GM18868 (cell line): Measurements from ENCODE around the gene RPLP2.
A peak's percentile ranks its signal among the peaks of the same experiment; 100 is the strongest.

Source experiments
- ATAC-seq: cut with Tn5 transposase; IDR thresholded peaks from one replicate; pipeline ENCODE4 v1.9.1; 2021; ENCODE audit warnings: mild to moderate bottlenecking, moderate library complexity; ENCODE audit not compliant: unreplicated experiment

RPLP2 gene

DNA sequence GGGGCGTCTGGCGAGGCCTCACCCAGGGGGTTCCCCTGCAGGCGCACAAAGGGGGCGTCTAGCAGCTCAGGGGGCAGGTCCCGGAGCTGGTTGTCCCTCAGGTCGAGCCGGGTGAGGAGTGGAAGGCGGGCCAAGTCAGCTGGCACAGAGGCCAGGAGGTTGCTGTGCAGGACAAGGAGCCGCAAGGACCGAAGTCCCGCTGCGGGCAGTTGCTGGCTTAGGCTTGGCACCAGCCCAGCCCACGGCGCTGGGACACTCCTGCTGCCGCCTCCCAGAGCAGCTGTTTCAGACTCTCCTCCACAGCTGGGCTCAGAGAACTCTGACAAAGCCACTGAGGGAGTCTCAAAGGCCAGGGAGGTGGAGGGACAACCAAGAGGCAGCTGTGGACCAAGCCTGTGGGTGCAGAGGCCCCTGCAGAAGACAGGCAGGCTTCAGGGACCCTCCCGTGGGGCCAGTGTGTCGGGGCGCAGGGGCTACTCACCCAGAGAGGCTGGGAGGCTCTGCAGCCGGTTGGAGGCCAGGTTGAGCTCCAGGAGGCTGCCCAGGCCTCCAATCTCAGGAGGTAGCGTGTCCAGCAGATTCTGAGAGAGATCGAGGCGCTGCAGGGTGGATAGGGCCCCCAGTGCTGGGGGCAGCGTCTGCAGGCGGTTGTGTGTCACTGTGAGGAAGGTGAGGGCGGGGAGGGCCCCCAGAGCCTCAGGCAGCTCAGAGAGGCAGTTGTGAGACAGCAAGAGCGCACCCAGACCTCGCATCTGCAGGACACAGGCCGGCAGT, 6.9 kb upstream of the RPLP2 start:
- ATAC-seq, result no peak

DNA sequence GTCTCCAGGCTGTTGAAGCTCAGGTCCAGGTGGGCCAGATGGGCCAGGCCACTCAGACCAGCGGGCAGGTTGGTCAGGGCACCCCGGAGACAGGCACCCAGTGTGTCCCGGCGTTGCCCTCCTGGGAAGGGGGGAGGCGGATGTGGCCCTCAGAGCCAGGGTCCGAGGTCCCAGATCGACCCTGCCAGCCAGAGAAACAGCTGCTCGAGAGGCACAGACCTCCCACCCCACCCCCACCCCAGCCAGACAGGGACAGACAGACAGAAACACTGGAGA, 6.4 kb upstream of the RPLP2 start:
- no peak for ATAC-seq

DNA sequence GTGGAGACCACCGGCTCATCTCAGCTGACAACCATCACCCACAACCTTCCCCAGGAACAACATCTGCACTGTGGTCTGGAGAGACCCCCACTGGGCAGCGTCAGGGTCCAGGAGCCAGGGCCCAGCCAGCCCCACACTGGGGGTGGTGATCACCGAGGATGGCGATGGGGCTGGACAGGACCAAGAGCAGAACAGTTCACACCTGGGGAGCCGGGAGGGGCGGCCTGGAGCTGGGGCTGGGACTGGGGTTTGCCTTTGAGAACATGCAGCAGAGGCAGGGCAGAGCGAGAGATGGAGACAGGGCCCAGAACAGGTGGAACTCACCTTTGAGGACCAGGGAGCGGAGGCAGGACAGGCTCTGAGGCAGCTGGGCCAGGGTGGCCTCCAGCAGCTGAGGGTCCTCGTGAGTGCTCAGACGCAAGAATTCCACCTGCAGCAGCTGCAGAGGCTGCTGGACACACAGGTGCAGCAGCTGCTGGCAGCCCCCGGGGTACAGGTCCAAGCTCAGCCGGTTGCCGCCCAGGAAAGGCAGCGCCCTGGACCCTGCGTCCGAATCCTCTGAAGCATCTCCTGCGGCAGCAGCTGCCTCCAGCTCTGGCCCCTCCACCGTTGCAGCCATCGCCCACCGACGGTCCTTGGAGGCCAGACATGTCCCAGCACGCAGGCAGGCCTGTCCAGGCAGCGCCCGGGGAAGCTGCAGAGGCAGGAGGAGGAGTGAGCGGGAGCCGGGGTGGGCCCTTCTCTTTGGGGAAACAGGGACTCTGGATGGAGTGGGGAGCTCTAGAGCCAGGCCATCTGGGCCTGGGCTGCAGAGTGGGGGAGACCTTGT, 5.8 kb upstream of the RPLP2 start:
- ATAC-seq, result no peak

DNA sequence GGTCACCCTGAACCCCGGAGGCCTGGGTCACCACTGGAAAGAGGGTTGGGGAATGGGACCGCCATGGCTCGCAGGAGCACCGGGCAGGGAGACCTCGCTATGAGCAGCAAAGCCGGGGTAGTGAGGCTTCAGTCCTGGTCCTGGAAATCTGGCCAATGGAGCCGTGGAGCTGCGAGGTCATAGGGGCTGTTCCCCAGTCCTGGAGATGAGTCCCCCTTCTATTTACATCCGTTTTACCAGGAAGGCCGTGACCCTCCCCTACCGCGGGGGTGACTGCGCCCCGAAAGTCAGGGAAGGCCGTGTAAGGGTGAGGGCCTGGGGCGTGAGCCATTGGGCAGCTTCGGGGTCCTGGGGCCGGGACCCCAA, 5.2 kb upstream of the RPLP2 start:
- ATAC-seq, result no peak

DNA sequence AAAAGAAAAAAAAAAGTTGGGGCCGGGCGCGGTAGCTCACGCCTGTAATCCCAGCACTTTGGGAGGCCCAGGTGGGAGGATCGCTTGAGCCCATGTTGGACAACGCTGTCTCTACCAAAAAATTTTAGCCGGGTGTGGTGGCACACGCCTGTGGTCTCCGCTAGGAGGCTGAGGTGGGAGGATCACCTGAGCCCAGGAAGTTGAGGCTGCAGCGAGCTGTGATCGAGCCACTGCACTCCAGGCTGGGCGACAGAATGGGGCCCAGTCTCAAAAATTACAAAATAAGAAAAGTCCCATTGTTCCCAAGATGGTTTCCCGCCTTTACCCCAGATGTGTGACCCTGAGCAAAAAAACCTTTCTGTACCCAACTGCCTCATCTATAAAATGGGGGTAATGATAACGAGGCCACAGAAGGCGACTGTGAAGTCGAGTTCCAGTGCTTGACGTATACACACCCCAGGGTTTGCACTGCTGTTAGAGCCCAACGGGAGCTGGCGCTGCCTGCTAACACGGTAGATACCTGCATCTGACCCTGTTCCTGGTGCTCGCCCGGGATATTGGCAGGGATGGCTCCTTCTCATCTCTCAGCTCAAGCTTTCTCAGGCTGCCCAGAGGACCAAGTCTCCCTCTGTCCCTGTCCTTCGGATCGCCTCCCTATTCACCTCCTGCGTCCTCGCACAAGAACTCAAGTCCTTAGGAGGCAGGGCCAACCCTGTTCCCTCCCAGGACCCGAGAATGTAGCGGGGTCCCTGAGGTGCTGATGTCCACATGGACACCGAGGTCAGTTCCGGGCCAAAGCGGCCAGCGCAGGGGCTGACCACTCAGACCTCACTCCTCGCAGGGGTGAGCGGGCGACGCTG, 1.1 kb upstream of the RPLP2 start:
- peak; percentile 1 for ATAC-seq

DNA sequence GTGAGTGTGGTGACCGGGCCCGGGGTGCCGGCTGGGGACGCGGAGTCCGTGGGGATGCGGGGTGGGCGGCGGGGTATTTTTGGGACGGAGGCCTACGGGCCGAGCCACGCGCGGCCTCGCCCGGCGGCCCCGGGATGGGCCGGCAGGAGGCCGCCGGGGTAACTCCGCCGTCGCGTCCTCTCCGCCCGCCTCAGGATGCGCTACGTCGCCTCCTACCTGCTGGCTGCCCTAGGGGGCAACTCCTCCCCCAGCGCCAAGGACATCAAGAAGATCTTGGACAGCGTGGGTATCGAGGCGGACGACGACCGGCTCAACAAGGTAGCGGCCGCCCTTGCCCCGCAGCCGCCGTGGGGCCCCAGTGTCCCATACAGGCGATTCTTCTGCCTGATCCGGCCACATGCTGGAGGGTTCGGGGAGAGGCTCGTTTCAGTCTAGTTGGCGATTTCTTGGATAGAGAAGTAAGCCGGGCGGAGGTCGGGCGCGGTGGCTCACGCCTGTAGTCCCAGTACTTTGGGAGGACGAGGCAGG, 337 bp downstream of the RPLP2 start:
- ATAC-seq, result no peak

DNA sequence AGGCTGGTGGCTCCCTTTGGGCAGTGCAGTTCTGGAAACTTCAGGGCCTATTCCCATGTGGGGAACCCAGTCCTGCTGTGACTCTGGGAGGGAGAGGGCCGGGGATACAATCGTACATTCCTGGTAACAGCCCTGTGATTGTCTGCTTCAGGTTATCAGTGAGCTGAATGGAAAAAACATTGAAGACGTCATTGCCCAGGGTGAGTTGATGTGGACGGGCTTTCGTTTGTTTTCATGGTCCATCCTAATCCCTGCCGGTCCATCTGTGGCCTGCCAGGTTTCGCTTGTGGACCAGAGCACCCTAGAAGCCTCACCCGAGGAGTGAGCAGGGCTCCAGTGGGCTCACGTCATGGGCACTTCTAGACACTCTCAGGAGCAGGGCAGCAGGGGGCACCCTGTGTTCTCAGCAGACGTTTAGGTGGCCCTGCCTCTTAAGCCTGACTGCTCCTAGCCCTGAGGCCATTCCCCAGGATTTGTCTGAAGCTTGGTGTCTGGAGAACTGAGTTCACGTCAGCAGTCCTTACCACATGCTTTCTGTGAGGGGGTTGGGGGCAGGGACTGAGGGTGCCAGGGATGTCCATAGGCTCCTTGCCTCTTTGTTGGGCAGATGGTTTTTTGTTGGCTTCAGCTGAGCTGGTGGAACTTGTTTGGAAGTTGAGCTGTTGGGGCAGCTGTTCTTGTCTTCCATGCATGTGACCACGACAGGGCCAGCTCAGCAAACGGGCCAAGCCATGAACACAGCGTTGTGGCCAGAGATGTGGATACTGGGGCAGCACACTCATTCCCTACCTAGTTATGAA, 1.9 kb downstream of the RPLP2 start:
- no peak for ATAC-seq

DNA sequence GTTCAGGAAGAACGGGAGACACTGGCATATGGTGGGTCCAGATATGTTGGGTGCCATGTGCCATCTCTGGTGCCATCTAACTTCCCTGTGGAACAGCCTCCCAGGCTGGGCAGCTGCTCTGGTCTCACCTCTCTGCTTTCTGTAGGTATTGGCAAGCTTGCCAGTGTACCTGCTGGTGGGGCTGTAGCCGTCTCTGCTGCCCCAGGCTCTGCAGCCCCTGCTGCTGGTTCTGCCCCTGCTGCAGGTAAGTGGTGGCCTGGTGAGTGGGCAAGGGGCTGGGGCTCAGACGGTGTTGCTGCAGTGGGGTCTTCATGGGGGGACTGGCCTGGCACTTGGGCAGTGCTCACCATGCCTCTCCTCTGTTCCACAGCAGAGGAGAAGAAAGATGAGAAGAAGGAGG, 2.6 kb downstream of the RPLP2 start:
- ATAC-seq, result no peak

DNA sequence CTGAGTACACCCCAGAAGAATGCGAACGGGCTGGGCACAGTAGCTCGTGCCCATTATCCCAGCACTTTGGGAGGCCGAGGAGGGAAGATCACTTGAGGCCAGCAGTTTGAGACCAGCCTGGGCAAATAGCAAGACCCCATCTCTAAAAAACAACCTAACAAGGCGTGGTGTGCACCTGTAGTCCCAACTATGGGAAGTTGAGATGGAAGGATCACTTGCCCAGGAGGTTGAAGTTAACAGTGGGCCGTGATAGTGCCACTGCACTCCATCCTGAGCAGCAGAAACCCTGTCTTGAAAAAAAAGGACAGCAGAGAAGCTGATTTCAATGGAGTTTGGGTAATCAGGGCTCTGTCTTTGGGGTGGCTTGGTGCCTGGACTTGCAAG, 3.3 kb downstream of the RPLP2 start:
- ATAC-seq, result no peak

DNA sequence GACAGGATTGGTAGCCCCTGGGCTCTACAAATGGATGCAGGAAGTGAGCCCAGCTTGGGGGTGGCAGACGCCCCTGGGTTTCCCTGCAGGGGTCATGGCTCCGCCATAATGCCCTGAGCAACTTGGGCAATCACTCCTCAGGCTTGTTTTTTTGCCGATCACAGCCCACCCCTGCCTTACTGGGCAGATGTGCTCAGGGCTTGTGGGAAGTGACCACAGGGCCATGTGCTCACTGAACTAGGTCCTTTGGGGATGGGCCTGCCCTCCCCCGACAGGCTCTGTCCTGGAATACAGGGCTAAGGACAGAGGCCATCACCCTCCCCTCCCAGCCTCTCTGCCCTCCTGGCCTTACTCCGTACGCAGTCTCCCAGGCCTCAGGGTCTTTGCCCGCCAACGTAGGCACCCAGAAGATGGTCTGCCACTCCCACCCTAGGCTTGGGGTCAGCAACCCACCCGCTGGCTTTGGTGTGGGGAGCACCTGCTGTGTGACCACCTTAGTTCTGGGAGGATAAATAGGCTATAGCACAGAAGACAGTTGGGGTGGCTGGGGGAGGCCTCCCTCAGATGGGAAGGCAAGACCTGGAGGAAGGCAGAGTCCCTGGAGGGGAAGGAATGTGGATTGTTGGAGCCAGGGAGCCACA, 3.8 kb downstream of the RPLP2 start:
- no peak for ATAC-seq

DNA sequence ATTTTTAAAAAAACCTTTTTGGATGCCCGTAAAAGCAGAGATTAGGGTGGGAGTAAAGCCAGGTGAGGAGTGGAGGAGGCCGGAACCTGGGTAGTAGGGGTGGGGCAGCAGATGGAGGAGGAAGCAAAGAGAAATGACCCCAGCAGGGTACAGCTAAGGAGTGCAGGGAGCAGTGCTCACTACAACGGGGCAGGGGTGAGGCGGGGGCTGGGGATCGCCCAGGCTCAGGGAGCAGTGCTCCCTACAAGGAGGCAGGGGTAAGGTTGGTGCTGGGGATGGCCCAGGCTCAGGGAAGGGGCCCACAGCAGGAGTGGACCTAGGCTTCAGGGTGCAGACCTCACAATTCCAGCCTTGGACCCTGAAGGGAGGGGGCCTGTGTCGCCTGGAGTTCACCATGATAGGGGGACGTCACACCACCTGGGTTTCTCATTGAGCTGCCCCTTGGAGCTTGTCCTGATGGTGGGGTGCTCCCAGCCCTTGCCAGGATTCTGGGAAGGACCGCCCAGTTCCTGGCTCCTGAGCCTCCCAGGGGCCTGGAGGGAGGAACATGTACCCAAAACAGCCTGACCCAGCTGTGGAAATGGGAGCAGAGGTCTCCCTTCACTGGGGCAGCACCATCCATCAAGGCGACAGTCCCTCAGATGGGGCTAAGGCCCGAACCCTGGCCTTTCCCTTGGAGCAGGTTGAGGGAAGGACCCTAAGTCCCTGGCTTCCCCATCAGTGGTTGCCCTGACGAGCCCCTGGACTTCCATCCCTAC, 6.1 kb downstream of the RPLP2 start:
- ATAC-seq, result no peak

DNA sequence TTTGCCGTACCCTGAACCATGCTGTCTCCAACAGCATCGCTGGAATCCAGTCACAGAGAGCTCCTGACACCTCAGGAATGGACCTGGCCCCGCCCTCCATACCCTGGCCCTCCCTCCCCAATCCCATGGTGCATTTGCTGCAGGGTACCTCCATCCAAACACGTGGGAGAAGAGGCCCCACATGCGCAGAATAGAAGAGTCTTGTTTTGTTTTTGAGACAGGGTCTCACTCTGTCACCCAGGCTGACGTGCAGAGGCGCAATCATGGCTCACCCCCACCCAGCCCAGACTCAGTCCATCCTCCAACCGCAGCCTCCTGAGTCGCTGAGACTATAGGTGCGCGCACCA, 6.6 kb downstream of the RPLP2 start:
- ATAC-seq, result no peak

DNA sequence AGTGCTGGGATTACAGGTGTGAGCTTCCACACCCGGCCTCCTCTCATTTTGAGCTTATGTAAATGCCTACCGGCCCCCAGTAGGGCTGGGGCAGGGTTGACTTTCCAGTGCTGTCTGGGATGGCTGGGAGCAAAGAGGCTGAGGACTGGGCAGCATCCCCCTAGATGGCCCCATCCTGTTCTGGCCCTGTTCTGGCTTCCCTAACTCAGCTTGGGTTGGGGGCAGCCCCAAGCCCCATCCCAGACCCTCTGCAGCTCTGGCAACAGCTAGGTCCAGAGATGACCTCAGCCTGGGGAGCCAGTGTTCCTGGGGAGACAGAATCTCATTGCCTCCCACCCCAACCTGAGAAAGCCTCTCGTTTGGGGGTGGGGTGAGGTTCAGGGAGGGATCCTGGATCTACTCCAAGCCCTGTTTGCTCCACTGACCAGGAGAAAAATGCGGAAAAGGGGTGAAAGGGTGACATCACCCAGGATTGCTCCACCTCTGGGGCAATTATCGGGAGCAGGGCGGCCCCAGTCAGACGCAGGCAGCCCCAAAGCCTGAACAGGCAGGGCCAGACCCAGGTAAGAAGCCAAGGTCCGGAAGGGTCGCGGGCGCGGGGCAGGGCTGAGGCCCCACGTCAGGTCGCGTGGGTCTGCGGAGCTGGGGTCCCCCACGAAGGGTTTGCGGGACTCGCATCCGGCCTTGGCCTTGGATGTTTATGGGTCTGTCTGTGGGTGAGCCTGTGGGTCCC, 8.8 kb downstream of the RPLP2 start, which contains the start of gene PNPLA2:
Gene PNPLA2, plus strand, starts transcription at position 519 of the 733 bp plus-strand sequence. CDS start 805 bp downstream, outside the sequence.
- no peak for ATAC-seq

DNA sequence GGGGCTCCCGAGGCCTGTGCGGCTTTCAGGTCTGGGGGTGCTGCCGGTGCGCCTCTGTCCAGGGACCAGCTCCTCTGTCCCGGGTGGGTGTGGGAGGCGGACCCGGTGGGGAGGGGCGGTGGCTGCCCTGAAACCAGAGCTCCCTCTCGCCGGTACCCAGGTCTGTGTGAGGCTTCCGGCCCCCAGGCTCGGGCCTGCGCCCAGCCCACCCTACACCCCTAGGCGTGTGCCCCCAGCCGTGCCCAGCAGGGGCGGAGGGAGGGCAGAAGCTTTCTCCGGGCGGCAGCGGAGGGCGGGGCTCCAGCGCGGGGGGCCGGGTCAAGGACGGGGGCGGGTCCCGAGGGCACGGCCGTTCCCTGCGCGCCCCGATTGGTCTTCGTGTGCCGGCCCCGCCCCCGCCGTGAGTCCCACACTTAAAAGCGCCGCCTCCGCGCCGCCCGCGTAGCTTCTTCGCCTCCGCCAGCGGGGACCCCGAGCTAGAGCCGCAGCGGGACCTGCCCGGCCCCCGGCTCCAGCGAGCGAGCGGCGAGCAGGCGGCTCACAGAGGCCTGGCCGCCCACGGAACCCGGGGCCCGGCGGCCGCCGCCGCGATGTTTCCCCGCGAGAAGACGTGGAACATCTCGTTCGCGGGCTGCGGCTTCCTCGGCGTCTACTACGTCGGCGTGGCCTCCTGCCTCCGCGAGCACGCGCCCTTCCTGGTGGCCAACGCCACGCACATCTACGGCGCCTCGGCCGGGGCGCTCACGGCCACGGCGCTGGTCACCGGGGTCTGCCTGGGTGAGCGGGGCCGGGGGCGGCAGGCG, 9.6 kb downstream of the RPLP2 start:
- ATAC-seq, result peak; percentile 68

DNA sequence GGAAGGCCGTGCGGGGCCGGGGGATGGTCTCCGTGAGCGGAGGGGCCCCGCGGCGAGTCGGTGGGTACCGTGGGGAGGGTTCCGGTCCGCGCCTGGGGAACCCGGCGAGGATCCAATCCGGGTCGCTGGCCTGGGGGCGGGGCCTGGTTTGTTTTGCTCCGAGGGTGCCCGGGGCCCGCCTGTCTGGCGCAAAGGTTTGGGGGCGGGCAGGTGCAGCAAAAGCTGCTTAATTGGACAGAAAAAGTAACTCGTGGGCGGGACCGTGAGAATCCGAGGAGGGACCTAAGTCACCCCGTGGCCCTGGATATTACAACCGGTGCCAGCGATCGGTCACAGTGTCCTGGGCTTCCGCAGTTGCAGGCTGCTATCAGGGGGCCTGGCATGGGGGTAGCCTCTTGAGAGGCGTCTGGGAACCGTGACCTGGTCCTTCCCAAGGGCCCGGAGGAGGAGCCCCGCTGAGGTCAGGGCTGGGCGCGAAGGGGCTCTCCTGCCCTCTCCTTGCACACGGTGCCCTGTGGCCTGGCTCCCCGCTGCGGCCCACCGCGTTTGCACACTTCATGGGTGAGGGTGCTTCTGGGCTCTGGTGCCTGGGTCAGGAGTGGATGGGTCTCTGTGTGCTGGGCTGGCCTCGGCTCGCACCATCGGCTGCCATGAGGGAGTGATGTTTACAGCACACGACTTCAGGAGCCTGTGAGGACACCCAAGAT, 10.3 kb downstream of the RPLP2 start:
- ATAC-seq, result peak; percentile 66

DNA sequence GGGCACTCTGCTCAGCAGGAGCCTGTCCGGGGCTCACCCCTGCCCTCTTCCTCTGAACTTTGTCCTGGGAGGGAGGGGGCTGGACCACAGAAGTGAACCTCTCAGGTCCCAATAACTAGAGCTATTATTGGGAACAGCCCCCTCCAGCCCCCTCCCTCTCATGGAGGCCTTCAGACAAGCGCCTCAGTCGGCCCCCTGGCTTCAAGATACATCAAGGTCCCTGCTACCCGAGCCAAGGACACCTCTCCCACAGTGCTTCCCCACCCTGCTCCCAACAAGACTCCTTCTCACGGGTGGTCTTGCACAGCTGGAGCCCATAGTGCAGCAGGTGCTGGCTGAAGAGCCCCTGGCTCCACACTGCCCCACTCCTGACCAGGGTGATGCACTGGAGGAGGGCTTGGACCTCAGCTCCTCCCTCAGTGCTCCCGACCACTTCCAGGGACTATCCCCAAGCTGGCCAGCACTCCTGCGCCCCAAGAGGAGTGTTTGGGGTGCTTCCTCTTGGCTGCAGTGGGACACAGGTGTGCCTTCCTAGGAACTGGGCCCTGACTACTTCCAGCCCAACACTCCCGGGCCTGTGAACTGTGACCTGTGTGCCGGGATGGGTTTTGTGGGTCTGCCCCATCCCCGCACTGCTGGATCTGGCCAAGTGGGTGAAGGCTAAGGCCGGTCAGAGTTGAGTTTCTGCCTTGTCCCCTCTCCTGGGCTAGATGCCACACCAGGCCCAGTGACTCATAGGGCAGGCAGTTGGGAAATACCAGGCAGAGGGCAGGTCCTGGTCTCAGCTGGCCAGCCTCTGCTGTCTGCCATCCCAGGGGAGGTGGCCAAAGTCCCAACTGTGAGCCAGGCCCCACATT, 11.1 kb downstream of the RPLP2 start:
- ATAC-seq, result no peak
